Measurements from ENCODE around the gene KRT36.

KRT36 gene

DNA sequence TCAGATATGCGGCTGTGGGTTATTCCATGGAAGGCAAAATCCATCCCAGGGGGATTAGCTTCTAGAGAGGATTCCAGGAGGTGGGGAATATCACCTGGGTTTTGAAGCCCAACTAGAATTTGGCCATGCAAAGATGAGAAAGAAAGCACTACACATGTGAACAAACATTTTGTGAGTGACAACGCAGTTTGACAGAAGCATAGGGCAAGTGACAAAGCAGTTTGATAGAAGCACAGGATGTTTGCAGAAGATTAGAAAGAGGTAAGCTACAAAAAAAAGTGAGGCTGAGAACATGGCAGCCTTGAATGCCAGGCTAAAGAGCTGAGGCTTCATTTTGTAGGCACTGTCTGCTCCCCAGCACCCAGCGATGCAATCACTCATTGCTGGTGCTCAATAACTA is 36.6 kb downstream of the KRT36 start:
- no peak overlapping the region for H3K4me3 ChIP-seq (ENCODE audit: low read depth, low read length)
- no peak for TF ChIP-seq CTCF (conservative IDR thresholded peaks at IDR 0.05; ENCODE audit: low read depth, low read length)
- no peak for DNase-seq (ENCODE audit: low read depth)

GRCh38 chr17:41452281-41452680 is 37.4 kb downstream of the KRT36 start:
- no peak overlapping the region for H3K4me3 ChIP-seq (ENCODE audit: low read depth, low read length)
- TF ChIP-seq CTCF (conservative IDR thresholded peaks at IDR 0.05; ENCODE audit: low read depth, low read length) = no peak
- DNase-seq (ENCODE audit: low read depth) = no peak

DNA sequence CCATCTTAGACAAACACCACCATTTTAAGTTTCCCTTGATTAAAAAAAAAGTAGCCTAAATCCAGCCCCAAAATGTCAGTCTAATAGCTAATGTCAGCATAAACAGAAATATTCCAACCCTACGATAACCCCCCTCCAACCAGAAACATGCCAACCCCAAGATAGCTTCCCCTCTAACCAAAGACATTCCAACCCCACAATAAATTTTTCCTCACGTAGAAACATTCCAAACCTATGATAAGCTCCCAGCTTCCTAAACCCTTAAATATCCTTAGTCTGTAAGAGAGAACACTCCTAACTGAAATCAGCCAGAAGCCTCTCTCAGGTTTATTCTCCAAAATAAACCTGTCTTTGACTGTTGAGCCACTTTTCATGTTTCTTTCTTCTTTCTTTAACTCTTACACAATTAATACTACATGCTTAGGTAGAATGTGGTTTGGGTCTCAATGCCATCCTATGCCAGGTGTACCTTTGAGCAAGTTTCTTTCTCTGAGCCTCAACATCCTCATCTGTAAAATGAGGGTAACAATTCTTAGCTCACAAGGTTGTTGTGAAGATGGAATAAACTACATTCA is 38.5 kb downstream of the KRT36 start:
- peak; percentile 14 for DNase-seq (ENCODE audit: low read depth)
- H3K4me3 ChIP-seq (ENCODE audit: low read depth, low read length) = no peak overlapping the region
- TF ChIP-seq CTCF (conservative IDR thresholded peaks at IDR 0.05; ENCODE audit: low read depth, low read length) = no peak

GRCh38 chr17:41449008-41449407 is 40.7 kb downstream of the KRT36 start:
- TF ChIP-seq CTCF (conservative IDR thresholded peaks at IDR 0.05; ENCODE audit: low read depth, low read length) = no peak
- no peak for DNase-seq (ENCODE audit: low read depth)
- no peak overlapping the region for H3K4me3 ChIP-seq (ENCODE audit: low read depth, low read length)

- no peak for TF ChIP-seq CTCF (conservative IDR thresholded peaks at IDR 0.05; ENCODE audit: low read depth, low read length)
- no peak for DNase-seq (ENCODE audit: low read depth)
- H3K4me3 ChIP-seq (ENCODE audit: low read depth, low read length) = no peak overlapping the region
Observed at GRCh38 chr17:41448506-41448905, 41.2 kb downstream of the KRT36 start.

GRCh38 chr17:41446806-41447205 is 42.9 kb downstream of the KRT36 start:
- peak; percentile 76 for DNase-seq (ENCODE audit: low read depth)

More at GRCh38 chr17:41446806-41447205, 42.9 kb downstream of the KRT36 start:
- no peak overlapping the region for H3K4me3 ChIP-seq (ENCODE audit: low read depth, low read length)
- no peak for TF ChIP-seq CTCF (conservative IDR thresholded peaks at IDR 0.05; ENCODE audit: low read depth, low read length)
